ENCODE measurements around the gene CRYBG1. TPM values are rescaled to one million over a fixed set of nuclear protein-coding genes. Genes with fewer than 3 reads are reported as not detected.

CRYBG1 gene
- total and polyA plus RNA-seq, 2 donors (not counting 3 experiments of a cell fraction or from before 2014, with no cell fraction given) = 4.1 to 30.1 TPM

- no peaks in the 10 kb centered on the region for H3K36me3 ChIP-seq (ENCODE audit: control insufficient read depth in 2 of 2, extremely low read depth in 1 of 2, insufficient read depth in 2 of 2, low read length in 2 of 2)
- no peak overlapping the region for H3K4me3 ChIP-seq (replicated peaks in 1 of 3; ENCODE audit: insufficient read depth in 1 of 3, low read depth in 1 of 3, low read length in 3 of 3)
- FAIRE-seq = no peak
- H3K4me2 ChIP-seq (ENCODE audit: insufficient read depth, low read length) = no peak overlapping the region
- dilution Hi-C loops (cut with MboI; ENCODE audit: extremely low pct_ligation_motif_present, low sequenced_read_pairs) = no loop called here
- intact Hi-C loops (cut with micrococcal nuclease) = no loop called here
- BruUV-seq (replicated peaks) = no TSS peak
- H3K27me3 ChIP-seq (ENCODE audit: control insufficient read depth in 2 of 2, insufficient read depth in 2 of 2, low read length in 2 of 2) = peaks cover 17 to 18% of the 10 kb centered on the region in 2 experiments
- H3K27ac ChIP-seq (ENCODE audit: insufficient read depth, low read depth, low read length) = no peak overlapping the region
- no peaks in the 10 kb centered on the region for H3K9me1 ChIP-seq (replicated peaks; ENCODE audit: control insufficient read depth, extremely low read depth, insufficient read depth, low read length)
- no peak for DNase-seq (ENCODE audit: low read depth, low spot score)
- no peaks in the 10 kb centered on the region for H3K9me3 ChIP-seq (replicated peaks; ENCODE audit: control insufficient read depth, insufficient read depth, low read length)
- H3K9ac ChIP-seq (replicated peaks; ENCODE audit: extremely low read depth, insufficient read depth, low read length) = no peak overlapping the region
- POLR2A ChIA-PET = no interaction called here
- CTCF ChIA-PET = interaction anchor here (1.2 to 2.5 kb wide), 5 partner anchors 9 to 196 kb away, joined by 4 to 9 read pairs (median 8); partner anchors contain the start of gene CRYBG1
- no peaks in the 10 kb centered on the region for H3K4me1 ChIP-seq (ENCODE audit: control insufficient read depth, extremely low read depth, insufficient read depth, low read length)
- no peak for TF ChIP-seq MAX (IDR thresholded peaks at IDR 0.05; ENCODE audit: insufficient read depth, insufficient read length)
- TF ChIP-seq POLR2A (IDR thresholded peaks at IDR 0.05; ENCODE audit: low read depth, low read length) = no peak
- no peak for TF ChIP-seq FOS (IDR thresholded peaks at IDR 0.05; ENCODE audit: borderline replicate concordance, insufficient read depth, low read length)
- no peak for TF ChIP-seq CTCF (IDR thresholded peaks at IDR 0.05; ENCODE audit: extremely low read depth in 1 of 2, insufficient read depth in 1 of 2, low read depth in 1 of 2, low read length in 2 of 2)
- TF ChIP-seq MYC (IDR thresholded peaks at IDR 0.05; ENCODE audit: low read depth, low read length) = no peak
- no peak for TF ChIP-seq EZH2 (IDR thresholded peaks at IDR 0.05; ENCODE audit: borderline replicate concordance, low read depth, low read length, severe bottlenecking)
- no peak for TF ChIP-seq GATA2 (IDR thresholded peaks at IDR 0.05; ENCODE audit: insufficient read depth, insufficient read length, low read depth, low read length)
- TF ChIP-seq JUN (IDR thresholded peaks at IDR 0.05; ENCODE audit: borderline replicate concordance, insufficient read depth, insufficient read length, low read depth) = no peak
- no peak for TF ChIP-seq POLR2AphosphoS5 (IDR thresholded peaks at IDR 0.05; ENCODE audit: insufficient read depth, low read depth, low read length)
- H4K20me1 ChIP-seq (replicated peaks; ENCODE audit: control insufficient read depth, extremely low read depth, insufficient read depth, low read length) = no peaks in the 10 kb centered on the region
- no peaks in the 10 kb centered on the region for H3K79me2 ChIP-seq (ENCODE audit: control insufficient read depth, insufficient read depth, low read length)
- no peak overlapping the region for H2AFZ ChIP-seq (ENCODE audit: low read depth, low read length)
These were observed 9.2 kb downstream of the CRYBG1 start for GRCh38 chr6:106369739-106370138.
